Skeletal muscle tissue (tissue), 4 donors: ENCODE measurements around the gene USP17L26. TPM values are rescaled to one million over a fixed set of nuclear protein-coding genes. Genes with fewer than 3 reads are reported as not detected.
"Not testable (repeated sequence)": the region's sequence is repeated elsewhere in the genome, so short reads cannot be mapped to it uniquely, and the experiment has no call there.

Experiments
- H3K27ac ChIP-seq: one replicate; pipeline ENCODE4 v1.7.0; 2013; ENCODE audit warnings: mild to moderate bottlenecking, low read depth, low read length, inconsistent platforms
- H3K27me3 ChIP-seq, 3 donors: one replicate each; pipeline ENCODE4 v1.7.0; 2013; ENCODE audit warnings: low read length in 3 of 3; ENCODE audit not compliant: control insufficient read depth in 3 of 3, insufficient read depth in 3 of 3
- H3K36me3 ChIP-seq, 3 donors: one replicate each; pipeline ENCODE4 v1.7.0; 2013; ENCODE audit warnings: low read length in 3 of 3; ENCODE audit not compliant: control insufficient read depth in 3 of 3, insufficient read depth in 3 of 3
- H3K4me1 ChIP-seq, 3 donors: one replicate each; pipeline ENCODE4 v1.7.0; 2013; ENCODE audit warnings: low read length in 3 of 3, mild to moderate bottlenecking in 3 of 3; ENCODE audit not compliant: control insufficient read depth in 3 of 3, insufficient read depth in 3 of 3
- H3K4me3 ChIP-seq, 3 donors: one replicate each; pipeline ENCODE4 v1.7.0; 2013; ENCODE audit warnings: low read length in 3 of 3
- H3K9ac ChIP-seq, 3 donors: one replicate each; pipeline ENCODE4 v1.7.0; 2013; ENCODE audit warnings: low read length in 3 of 3, mild to moderate bottlenecking in 3 of 3, moderate library complexity in 2 of 3, low read depth in 1 of 3
- H3K9me3 ChIP-seq, 3 donors: one replicate each; pipeline ENCODE4 v1.7.0; 2013; ENCODE audit warnings: low read length in 3 of 3; ENCODE audit not compliant: control insufficient read depth in 3 of 3
- total RNA-seq: library from RNA; depleted of rRNA; stranded (reverse); fragments of >200 nt; gene quantifications from one replicate; pipeline ENCODE4 v1.2.3, GENCODE V29; 2014
- donor health status: Osteomylitis.

USP17L26 gene, protein sequence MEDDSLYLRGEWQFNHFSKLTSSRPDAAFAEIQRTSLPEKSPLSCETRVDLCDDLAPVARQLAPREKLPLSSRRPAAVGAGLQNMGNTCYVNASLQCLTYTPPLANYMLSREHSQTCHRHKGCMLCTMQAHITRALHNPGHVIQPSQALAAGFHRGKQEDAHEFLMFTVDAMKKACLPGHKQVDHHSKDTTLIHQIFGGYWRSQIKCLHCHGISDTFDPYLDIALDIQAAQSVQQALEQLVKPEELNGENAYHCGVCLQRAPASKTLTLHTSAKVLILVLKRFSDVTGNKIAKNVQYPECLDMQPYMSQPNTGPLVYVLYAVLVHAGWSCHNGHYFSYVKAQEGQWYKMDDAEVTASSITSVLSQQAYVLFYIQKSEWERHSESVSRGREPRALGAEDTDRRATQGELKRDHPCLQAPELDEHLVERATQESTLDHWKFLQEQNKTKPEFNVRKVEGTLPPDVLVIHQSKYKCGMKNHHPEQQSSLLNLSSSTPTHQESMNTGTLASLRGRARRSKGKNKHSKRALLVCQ
- total RNA-seq = not detected

DNA sequence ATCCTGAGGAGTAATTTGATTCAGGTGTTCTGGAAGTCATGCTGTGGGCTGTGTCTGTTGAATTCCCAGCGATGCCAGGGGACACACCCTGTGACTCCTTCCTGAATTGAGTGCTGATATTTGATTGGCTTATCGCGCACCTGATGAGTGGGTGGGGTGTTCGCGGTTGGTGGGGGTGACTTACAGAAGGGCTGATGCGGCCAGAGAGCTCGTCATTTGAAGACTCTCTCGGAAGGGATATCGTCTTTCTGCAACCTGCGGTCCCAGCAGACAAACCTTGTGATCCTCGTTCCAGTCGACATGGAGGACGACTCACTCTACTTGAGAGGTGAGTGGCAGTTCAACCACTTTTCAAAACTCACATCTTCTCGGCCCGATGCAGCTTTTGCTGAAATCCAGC, at the start of gene USP17L26:
Gene USP17L26, plus strand, starts transcription at position 301 of the 400 bp plus-strand sequence. Its CDS starts 0 bp downstream, at position 301.
- H3K9ac ChIP-seq, H3K27ac ChIP-seq, H3K36me3 ChIP-seq, H3K27me3 ChIP-seq, H3K4me1 ChIP-seq, H3K4me3 ChIP-seq, H3K9me3 ChIP-seq: not testable (repeated sequence)

DNA sequence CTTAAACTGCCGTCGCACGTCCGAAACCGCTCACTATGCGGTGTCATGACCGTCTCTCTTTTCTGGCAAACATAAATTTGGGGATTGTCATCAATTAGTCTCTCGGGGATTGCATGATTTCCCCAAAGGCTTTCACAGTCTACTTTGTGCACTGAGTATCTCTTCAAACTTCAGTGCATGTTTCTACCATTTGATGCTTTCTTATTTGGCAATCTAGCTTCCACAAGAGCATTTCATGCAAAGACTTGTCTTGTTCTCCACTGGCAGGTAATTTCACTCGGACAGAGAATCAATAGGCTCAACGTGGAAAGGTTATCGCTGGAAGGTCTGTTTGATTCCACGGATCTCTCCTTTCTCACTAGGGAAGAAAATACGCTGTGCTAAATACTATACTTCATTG, 10.3 kb upstream of the USP17L26 start:
- not testable (repeated sequence) for H3K27me3 ChIP-seq, H3K36me3 ChIP-seq, H3K9me3 ChIP-seq

DNA sequence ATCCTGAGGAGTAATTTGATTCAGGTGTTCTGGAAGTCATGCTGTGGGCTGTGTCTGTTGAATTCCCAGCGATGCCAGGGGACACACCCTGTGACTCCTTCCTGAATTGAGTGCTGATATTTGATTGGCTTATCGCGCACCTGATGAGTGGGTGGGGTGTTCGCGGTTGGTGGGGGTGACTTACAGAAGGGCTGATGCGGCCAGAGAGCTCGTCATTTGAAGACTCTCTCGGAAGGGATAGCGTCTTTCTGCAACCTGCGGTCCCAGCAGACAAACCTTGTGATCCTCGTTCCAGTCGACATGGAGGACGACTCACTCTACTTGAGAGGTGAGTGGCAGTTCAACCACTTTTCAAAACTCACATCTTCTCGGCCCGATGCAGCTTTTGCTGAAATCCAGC, 9.6 kb upstream of the USP17L26 start, which contains the start of gene USP17L24:
Gene USP17L24, plus strand, starts transcription at position 301 of the 400 bp plus-strand sequence. Its CDS starts 0 bp downstream, at position 301.
- not testable (repeated sequence) for H3K9ac ChIP-seq, H3K36me3 ChIP-seq, H3K9me3 ChIP-seq, H3K4me1 ChIP-seq, H3K27ac ChIP-seq, H3K27me3 ChIP-seq, H3K4me3 ChIP-seq

More for the DNA sequence above, 10.3 kb upstream of the USP17L26 start:
- H3K9ac ChIP-seq, H3K4me1 ChIP-seq, H3K27ac ChIP-seq, H3K4me3 ChIP-seq: not testable (repeated sequence)

DNA sequence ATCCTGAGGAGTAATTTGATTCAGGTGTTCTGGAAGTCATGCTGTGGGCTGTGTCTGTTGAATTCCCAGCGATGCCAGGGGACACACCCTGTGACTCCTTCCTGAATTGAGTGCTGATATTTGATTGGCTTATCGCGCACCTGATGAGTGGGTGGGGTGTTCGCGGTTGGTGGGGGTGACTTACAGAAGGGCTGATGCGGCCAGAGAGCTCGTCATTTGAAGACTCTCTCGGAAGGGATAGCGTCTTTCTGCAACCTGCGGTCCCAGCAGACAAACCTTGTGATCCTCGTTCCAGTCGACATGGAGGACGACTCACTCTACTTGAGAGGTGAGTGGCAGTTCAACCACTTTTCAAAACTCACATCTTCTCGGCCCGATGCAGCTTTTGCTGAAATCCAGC, 4.8 kb upstream of the USP17L26 start, which contains the start of gene USP17L25:
Gene USP17L25, plus strand, starts transcription at position 301 of the 400 bp plus-strand sequence. Its CDS starts 0 bp downstream, at position 301.
- H3K36me3 ChIP-seq, H3K27me3 ChIP-seq, H3K9me3 ChIP-seq, H3K27ac ChIP-seq, H3K4me3 ChIP-seq, H3K4me1 ChIP-seq, H3K9ac ChIP-seq: not testable (repeated sequence)

DNA sequence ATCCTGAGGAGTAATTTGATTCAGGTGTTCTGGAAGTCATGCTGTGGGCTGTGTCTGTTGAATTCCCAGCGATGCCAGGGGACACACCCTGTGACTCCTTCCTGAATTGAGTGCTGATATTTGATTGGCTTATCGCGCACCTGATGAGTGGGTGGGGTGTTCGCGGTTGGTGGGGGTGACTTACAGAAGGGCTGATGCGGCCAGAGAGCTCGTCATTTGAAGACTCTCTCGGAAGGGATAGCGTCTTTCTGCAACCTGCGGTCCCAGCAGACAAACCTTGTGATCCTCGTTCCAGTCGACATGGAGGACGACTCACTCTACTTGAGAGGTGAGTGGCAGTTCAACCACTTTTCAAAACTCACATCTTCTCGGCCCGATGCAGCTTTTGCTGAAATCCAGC, 4.6 kb downstream of the USP17L26 start, which contains the start of gene USP17L5:
Gene USP17L5, plus strand, starts transcription at position 301 of the 400 bp plus-strand sequence. Its CDS starts 0 bp downstream, at position 301.
- not testable (repeated sequence) for H3K9me3 ChIP-seq, H3K36me3 ChIP-seq, H3K4me1 ChIP-seq, H3K9ac ChIP-seq, H3K27me3 ChIP-seq, H3K27ac ChIP-seq, H3K4me3 ChIP-seq

DNA sequence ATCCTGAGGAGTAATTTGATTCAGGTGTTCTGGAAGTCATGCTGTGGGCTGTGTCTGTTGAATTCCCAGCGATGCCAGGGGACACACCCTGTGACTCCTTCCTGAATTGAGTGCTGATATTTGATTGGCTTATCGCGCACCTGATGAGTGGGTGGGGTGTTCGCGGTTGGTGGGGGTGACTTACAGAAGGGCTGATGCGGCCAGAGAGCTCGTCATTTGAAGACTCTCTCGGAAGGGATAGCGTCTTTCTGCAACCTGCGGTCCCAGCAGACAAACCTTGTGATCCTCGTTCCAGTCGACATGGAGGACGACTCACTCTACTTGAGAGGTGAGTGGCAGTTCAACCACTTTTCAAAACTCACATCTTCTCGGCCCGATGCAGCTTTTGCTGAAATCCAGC, 9.4 kb downstream of the USP17L26 start, which contains the start of gene USP17L27:
Gene USP17L27, plus strand, starts transcription at position 301 of the 400 bp plus-strand sequence. Its CDS starts 0 bp downstream, at position 301.
- H3K9me3 ChIP-seq, H3K27ac ChIP-seq, H3K9ac ChIP-seq, H3K27me3 ChIP-seq, H3K4me1 ChIP-seq, H3K36me3 ChIP-seq, H3K4me3 ChIP-seq: not testable (repeated sequence)

DNA sequence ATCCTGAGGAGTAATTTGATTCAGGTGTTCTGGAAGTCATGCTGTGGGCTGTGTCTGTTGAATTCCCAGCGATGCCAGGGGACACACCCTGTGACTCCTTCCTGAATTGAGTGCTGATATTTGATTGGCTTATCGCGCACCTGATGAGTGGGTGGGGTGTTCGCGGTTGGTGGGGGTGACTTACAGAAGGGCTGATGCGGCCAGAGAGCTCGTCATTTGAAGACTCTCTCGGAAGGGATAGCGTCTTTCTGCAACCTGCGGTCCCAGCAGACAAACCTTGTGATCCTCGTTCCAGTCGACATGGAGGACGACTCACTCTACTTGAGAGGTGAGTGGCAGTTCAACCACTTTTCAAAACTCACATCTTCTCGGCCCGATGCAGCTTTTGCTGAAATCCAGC, 14.1 kb downstream of the USP17L26 start, which contains the start of gene USP17L28:
Gene USP17L28, plus strand, starts transcription at position 301 of the 400 bp plus-strand sequence. Its CDS starts 0 bp downstream, at position 301.
- H3K9ac ChIP-seq, H3K9me3 ChIP-seq, H3K36me3 ChIP-seq, H3K4me1 ChIP-seq, H3K27ac ChIP-seq, H3K4me3 ChIP-seq, H3K27me3 ChIP-seq: not testable (repeated sequence)

DNA sequence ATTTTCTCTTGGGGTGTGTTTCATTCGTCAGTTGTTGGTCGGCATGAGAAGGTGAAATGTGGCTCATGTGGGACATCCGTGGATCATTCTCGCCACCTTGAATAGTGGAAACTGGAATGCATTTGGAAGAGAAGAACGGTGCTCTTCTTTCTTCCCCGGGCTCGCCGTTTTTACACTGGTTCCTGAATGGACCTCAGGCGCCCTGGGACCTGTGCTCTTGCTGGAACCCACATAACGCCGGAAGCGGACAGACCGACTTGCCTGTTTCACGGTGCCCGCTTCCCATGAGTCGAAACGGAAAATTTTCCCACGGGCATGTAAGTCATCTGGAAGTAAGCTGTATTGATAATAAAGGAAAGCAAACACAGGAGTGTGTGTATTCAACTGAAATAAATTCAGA, 16.4 kb downstream of the USP17L26 start:
- not testable (repeated sequence) for H3K27me3 ChIP-seq, H3K27ac ChIP-seq, H3K9me3 ChIP-seq, H3K4me1 ChIP-seq, H3K36me3 ChIP-seq, H3K9ac ChIP-seq, H3K4me3 ChIP-seq

DNA sequence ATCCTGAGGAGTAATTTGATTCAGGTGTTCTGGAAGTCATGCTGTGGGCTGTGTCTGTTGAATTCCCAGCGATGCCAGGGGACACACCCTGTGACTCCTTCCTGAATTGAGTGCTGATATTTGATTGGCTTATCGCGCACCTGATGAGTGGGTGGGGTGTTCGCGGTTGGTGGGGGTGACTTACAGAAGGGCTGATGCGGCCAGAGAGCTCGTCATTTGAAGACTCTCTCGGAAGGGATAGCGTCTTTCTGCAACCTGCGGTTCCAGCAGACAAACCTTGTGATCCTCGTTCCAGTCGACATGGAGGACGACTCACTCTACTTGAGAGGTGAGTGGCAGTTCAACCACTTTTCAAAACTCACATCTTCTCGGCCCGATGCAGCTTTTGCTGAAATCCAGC, 18.9 kb downstream of the USP17L26 start, which contains the start of gene USP17L29:
Gene USP17L29, plus strand, starts transcription at position 301 of the 400 bp plus-strand sequence. Its CDS starts 0 bp downstream, at position 301.
- H3K4me1 ChIP-seq, H3K27me3 ChIP-seq, H3K4me3 ChIP-seq, H3K9me3 ChIP-seq, H3K9ac ChIP-seq, H3K27ac ChIP-seq, H3K36me3 ChIP-seq: not testable (repeated sequence)

DNA sequence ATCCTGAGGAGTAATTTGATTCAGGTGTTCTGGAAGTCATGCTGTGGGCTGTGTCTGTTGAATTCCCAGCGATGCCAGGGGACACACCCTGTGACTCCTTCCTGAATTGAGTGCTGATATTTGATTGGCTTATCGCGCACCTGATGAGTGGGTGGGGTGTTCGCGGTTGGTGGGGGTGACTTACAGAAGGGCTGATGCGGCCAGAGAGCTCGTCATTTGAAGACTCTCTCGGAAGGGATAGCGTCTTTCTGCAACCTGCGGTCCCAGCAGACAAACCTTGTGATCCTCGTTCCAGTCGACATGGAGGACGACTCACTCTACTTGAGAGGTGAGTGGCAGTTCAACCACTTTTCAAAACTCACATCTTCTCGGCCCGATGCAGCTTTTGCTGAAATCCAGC, 28.4 kb downstream of the USP17L26 start, which contains the start of gene USP17L30:
Gene USP17L30, plus strand, starts transcription at position 301 of the 400 bp plus-strand sequence. Its CDS starts 0 bp downstream, at position 301.
- H3K36me3 ChIP-seq, H3K9ac ChIP-seq, H3K4me1 ChIP-seq, H3K9me3 ChIP-seq, H3K27ac ChIP-seq, H3K4me3 ChIP-seq, H3K27me3 ChIP-seq: not testable (repeated sequence)
